Psoas muscle (tissue), 8 donors: ENCODE data around the gene ASTN1. TPM values are rescaled to one million over a fixed set of nuclear protein-coding genes. Genes with fewer than 3 reads are reported as not detected.

Experiments
- ATAC-seq, 4 donors: fragments of 200-7000 bp; cut with Tn5 transposase; one replicate each; pipeline ENCODE4 v1.9.1; 2020; ENCODE audit warnings: moderate library complexity in 3 of 4, mild to moderate bottlenecking in 2 of 4
- DNase-seq, 2 donors: peaks; one replicate each; pipeline ENCODE4 v3.0.0-alpha.2; 2020
- H3K27ac ChIP-seq: fragments of 200-600 bp; one replicate; pipeline ENCODE4 v1.8.0; 2022
- H3K27me3 ChIP-seq, 3 donors: fragments of 200-600 bp in 1 of 3; one replicate each; pipeline versions ENCODE4 v1.6.1 to v1.8.0; 2013 to 2022; ENCODE audit warnings: low read length in 2 of 3, mild to moderate bottlenecking in 2 of 3, moderate library complexity in 1 of 3; ENCODE audit not compliant: insufficient read depth in 3 of 3
- H3K36me3 ChIP-seq, 2 donors: fragments of 200-600 bp in 1 of 2; one replicate each; pipeline versions ENCODE4 v1.6.1 to v1.8.0; 2013 to 2022; ENCODE audit warnings: low read depth in 1 of 2, mild to moderate bottlenecking in 1 of 2, moderate library complexity in 1 of 2; ENCODE audit not compliant: insufficient read depth in 1 of 2
- H3K4me1 ChIP-seq: fragments of 200-600 bp; one replicate; pipeline ENCODE4 v1.8.0; 2022
- H3K4me3 ChIP-seq: fragments of 200-600 bp; one replicate; pipeline ENCODE4 v1.8.0; 2022; ENCODE audit warnings: mild to moderate bottlenecking
- H3K9me3 ChIP-seq: fragments of 200-600 bp; one replicate; pipeline ENCODE4 v1.8.0; 2022
- WGBS, 3 donors: extraction: QIAGEN DNeasy Blood & Tissue Kit; methylation state at CpG; one replicate each; pipeline versions ENCODE4 v1.1.6 to v1.1.7; 2013; 5-methylcytosine and 5-hydroxymethylcytosine counted together
- intact Hi-C, 2 donors: fragments of 100-400 bp; cut with DNase I; formaldehyde crosslinking; loops; one replicate each; pipeline versions ENCODE4 v1.11.0 to v1.14.2; 2022
- polyA plus RNA-seq, 3 donors: library from polyadenylated mRNA; stranded (reverse); fragments of 200-250 nt; gene quantifications; one replicate each; pipeline ENCODE4 v1.2.3, GENCODE V29; 2013
- total RNA-seq, 4 donors: library from RNA; stranded (reverse); fragmentation: NEBNext Ultra II Directional in 2 of 4; extraction: Animal tissue kit (Norgen Biotek cat#: 25700) in 2 of 4; gene quantifications; one replicate each; pipeline versions ENCODE4 v1.2.1 to v1.2.4, GENCODE V29; 2021 to 2023
- TF ChIP-seq, protein P1 (sequence below): fragments of 200-600 bp; IDR thresholded peaks from one replicate; pipeline ENCODE4 v1.8.0; 2022; ENCODE audit warnings: antibody characterized with exemption
- donor health status: healthy with polysubstance abuse.
- donor health status: DM: no; HTN: no; CAD: no; lungs with moderate emphysema.
- donor health status: Bipolar disorder and iron deficiency.
- donor health status: healthy.
- donor health status: DM: yes; HTN: yes; CAD: no.
- donor health status: DM: no; HTN: no; CAD: no.
- donor health status: DM: no; HTN: no; CAD: no.
- donor health status: DM: yes; HTN: yes; CAD: no.

The ASTN1 gene
- total and polyA plus RNA-seq, 7 donors, result 0.03 to 0.51 (median 0.11) TPM; not detected in 1

DNA sequence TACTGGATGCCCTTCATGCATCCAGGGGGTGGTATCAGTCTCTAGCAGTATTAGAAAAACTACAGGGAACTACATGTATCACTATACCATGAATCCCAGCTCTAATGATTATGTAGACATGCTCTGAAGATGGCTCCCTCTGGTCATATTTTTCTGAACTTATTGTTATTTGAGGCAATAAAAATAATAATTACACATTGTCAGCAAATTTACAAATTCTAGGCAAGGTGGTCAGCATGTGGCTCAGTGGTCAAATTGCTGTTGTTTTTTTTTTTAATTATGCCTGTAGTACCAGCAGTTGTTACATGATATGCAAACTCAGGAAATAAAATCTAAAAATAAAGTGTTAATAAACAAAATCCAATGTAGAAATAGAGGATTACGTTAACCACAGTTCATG, 22.5 kb downstream of the ASTN1 start:
- no peak for DNase-seq
- intact Hi-C loops, result no loop called here
- H3K36me3 ChIP-seq, result no peaks in the 10 kb centered on the region
- TF ChIP-seq, protein P1, sequence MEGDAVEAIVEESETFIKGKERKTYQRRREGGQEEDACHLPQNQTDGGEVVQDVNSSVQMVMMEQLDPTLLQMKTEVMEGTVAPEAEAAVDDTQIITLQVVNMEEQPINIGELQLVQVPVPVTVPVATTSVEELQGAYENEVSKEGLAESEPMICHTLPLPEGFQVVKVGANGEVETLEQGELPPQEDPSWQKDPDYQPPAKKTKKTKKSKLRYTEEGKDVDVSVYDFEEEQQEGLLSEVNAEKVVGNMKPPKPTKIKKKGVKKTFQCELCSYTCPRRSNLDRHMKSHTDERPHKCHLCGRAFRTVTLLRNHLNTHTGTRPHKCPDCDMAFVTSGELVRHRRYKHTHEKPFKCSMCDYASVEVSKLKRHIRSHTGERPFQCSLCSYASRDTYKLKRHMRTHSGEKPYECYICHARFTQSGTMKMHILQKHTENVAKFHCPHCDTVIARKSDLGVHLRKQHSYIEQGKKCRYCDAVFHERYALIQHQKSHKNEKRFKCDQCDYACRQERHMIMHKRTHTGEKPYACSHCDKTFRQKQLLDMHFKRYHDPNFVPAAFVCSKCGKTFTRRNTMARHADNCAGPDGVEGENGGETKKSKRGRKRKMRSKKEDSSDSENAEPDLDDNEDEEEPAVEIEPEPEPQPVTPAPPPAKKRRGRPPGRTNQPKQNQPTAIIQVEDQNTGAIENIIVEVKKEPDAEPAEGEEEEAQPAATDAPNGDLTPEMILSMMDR, result no peak
- H3K4me1 ChIP-seq, result no peaks in the 10 kb centered on the region
- H3K27ac ChIP-seq, result no peak overlapping the region
- no peak overlapping the region for H3K4me3 ChIP-seq
- no peak for ATAC-seq
- H3K9me3 ChIP-seq, result no peaks in the 10 kb centered on the region
- 52 to 73% (median 56%) methylated on average over 1 of the region's 1 CpG for WGBS, 3 donors
- peaks cover 0 to 5% (median 2%) of the 10 kb centered on the region in 3 donors for H3K27me3 ChIP-seq

DNA sequence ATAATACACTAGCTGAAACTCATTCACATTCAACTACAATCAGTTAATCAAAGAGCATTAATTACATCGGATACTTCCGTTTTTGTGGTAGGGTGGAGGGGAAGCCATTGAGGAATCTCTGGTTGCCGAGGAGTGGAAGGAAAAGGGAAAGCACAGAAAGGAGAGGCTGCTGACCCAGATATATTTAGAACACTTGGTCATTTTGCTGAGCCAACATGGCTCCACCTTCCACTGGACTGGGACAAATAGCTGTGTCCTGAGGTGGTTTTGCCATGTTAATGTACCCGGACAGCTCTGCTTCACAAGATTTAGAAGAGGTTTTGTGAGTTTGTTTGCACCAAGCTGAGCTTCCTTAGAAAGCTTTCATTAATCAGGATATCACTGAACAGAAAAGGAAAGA, 26.2 kb downstream of the ASTN1 start:
- H3K4me3 ChIP-seq, result no peak overlapping the region
- TF ChIP-seq, protein P1, result no peak
- no peak for ATAC-seq
- WGBS, 3 donors, result 78 to 84% (median 79%) methylated on average over 4 of the region's 4 CpGs
- DNase-seq, result no peak
- H3K9me3 ChIP-seq, result no peaks in the 10 kb centered on the region
- no peaks in the 10 kb centered on the region for H3K4me1 ChIP-seq
- intact Hi-C loops, result no loop called here
- H3K27ac ChIP-seq, result no peak overlapping the region
- no peaks in the 10 kb centered on the region for H3K36me3 ChIP-seq
- H3K27me3 ChIP-seq, result peaks cover 0 to 5% (median 1%) of the 10 kb centered on the region in 3 donors

DNA sequence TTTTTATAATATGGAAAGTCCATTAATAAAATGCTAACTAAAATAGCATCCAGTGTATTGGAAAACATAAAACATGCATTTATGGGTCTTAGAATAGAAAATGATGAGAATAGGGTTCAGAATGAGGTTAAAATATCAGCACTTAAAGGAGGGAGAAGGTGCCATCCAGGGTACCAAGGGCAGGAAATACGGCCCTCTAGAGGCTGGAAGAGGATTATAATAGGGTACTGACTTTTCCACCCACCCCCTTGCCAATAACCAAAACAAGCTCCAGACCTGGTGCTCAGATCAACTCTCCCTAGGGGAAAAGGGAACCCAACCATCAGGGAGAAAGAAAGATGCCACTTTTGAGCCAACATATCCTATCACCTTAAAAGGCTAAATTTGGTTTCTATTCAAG, 26.7 kb downstream of the ASTN1 start:
- intact Hi-C loops, result no loop called here
- ATAC-seq, result no peak
- DNase-seq, result no peak

DNA sequence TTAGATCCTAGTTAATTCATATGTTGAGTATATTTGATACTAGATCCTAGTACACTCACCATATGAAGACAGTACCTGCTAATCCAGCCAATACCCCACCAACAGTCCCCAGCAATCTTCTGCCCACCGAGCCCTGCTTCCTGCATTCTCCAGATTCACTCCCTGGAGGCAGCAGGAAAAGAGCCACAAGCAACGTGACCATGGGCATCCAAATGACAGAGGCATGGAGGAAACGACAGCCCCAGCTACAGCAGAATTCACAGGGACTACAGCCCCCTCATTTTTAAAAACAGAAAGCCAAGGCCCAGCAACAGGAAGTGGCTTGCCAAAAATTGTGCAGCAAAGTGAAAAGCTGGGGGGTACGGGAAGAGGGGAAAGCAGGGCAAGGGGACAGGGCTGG, 29.3 kb downstream of the ASTN1 start:
- H3K27me3 ChIP-seq, result peaks cover 0 to under 1% (median 0%) of the 10 kb centered on the region in 3 donors
- intact Hi-C loops, result no loop called here
- no peaks in the 10 kb centered on the region for H3K9me3 ChIP-seq
- H3K4me3 ChIP-seq, result no peak overlapping the region
- no peak for ATAC-seq
- DNase-seq, result no peak
- H3K36me3 ChIP-seq, result no peaks in the 10 kb centered on the region
- no peaks in the 10 kb centered on the region for H3K4me1 ChIP-seq
- TF ChIP-seq, protein P1, result no peak
- WGBS, 3 donors, result 52 to 58% (median 53%) methylated on average over 4 of the region's 4 CpGs
- H3K27ac ChIP-seq, result no peak overlapping the region

More for the DNA sequence above, 26.7 kb downstream of the ASTN1 start:
- no peaks in the 10 kb centered on the region for H3K36me3 ChIP-seq
- H3K4me1 ChIP-seq, result no peaks in the 10 kb centered on the region
- no peak overlapping the region for H3K27ac ChIP-seq
- H3K9me3 ChIP-seq, result no peaks in the 10 kb centered on the region
- 43 to 54% (median 51%) methylated on average over 1 of the region's 1 CpG for whole genome bisulfite sequencing, 3 donors
- H3K4me3 ChIP-seq, result no peak overlapping the region
- peaks cover 0 to 5% (median 0%) of the 10 kb centered on the region in 3 donors for H3K27me3 ChIP-seq
- TF ChIP-seq, protein P1, result no peak

DNA sequence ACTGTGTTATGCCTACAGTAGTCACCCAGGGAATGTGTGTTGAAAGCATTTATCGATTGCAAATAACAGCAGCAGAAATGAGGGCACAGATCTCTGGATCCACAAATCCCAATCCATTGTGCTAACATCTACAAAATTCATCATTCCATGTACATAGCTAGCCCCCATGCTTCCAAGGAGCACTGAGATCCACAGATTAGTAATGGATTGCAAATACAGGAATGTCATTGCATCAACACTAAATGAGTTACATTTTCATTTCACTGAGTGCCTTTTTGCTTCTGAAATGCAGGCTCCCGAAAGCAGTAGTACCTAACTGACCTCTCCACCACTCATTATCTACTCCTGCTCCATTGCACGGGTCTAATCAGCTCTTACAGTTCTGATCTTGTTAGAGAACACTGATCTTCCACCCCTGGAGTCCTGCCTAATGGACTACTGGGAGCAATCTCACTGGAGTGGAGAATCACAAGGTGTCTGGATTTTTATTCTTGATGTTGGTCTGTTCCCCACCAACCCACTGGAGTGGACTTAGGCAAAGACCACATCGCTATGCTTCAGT, 30.5 kb downstream of the ASTN1 start:
- intact Hi-C loops, result no loop called here
- Histone ChIP-seq H3K4me3 (no peak overlapping the region), H3K36me3 (no peaks in the 10 kb centered on the region), H3K4me1 (no peaks in the 10 kb centered on the region), H3K9me3 (no peaks in the 10 kb centered on the region), H3K27ac (no peak overlapping the region), H3K27me3 (peaks cover 0 to 9% (median 0%) of the 10 kb centered on the region in 3 donors)
- DNase-seq (no peak), ATAC-seq (no peak)
- WGBS, 3 donors, result 80 to 91% (median 84%) methylated on average over 4 of the region's 4 CpGs
- TF ChIP-seq, protein P1, result no peak
